Astrocyte (in vitro differentiated cells and primary cell): Measurements from ENCODE around the gene ATP2C1. TPM values are rescaled to one million over a fixed set of nuclear protein-coding genes. Genes with fewer than 3 reads are reported as not detected.
"Not testable (repeated sequence)": the region's sequence is repeated elsewhere in the genome, so short reads cannot be mapped to it uniquely, and the experiment has no call there.

Source experiments
- DNase-seq: peaks from one replicate; pipeline ENCODE4 v3.0.0-alpha.2; 2010; ENCODE audit warnings: low read depth
- FAIRE-seq: peaks from 2 replicates; lab custom pipeline; 2011; peaks lifted over from hg19 to GRCh38; lab: Jason Lieb, UNC
- H2AFZ ChIP-seq: 2 replicates; pipeline ENCODE4 v1.6.0; 2012; ENCODE audit warnings: low read depth, low read length, inconsistent platforms
- H3K27ac ChIP-seq: 2 replicates; pipeline ENCODE4 v1.5.1; 2011; ENCODE audit warnings: low read depth, low read length, inconsistent platforms
- H3K27me3 ChIP-seq: 2 replicates; pipeline ENCODE4 v1.6.0; 2011; ENCODE audit warnings: low read length, inconsistent platforms; ENCODE audit not compliant: insufficient read depth
- H3K36me3 ChIP-seq: 2 replicates; pipeline ENCODE4 v1.5.1; 2011; ENCODE audit warnings: low read length, inconsistent platforms; ENCODE audit not compliant: insufficient read depth
- H3K4me1 ChIP-seq: 2 replicates; pipeline ENCODE4 v1.5.1; 2011; ENCODE audit warnings: low read length, inconsistent platforms; ENCODE audit not compliant: insufficient read depth
- H3K4me2 ChIP-seq: 2 replicates; pipeline ENCODE4 v1.6.0; 2012; ENCODE audit warnings: low read length, inconsistent platforms
- H3K4me3 ChIP-seq: 2 replicates; pipeline ENCODE4 v1.5.1; 2011; ENCODE audit warnings: low read depth, mild to moderate bottlenecking, low read length, inconsistent platforms; ENCODE audit not compliant: insufficient read depth
- H3K79me2 ChIP-seq: 2 replicates; pipeline ENCODE4 v1.6.0; 2012; ENCODE audit warnings: mild to moderate bottlenecking, low read length, inconsistent platforms; ENCODE audit not compliant: insufficient read depth
- H3K9ac ChIP-seq: 2 replicates; pipeline ENCODE4 v1.6.0; 2012; ENCODE audit warnings: mild to moderate bottlenecking, low read length, inconsistent platforms
- H3K9me3 ChIP-seq: 2 replicates; pipeline ENCODE4 v1.5.1; 2012; ENCODE audit warnings: low read depth, mild to moderate bottlenecking, low read length, inconsistent platforms; ENCODE audit not compliant: insufficient read depth
- H4K20me1 ChIP-seq: 2 replicates; pipeline ENCODE4 v1.6.0; 2012; ENCODE audit warnings: low read length, inconsistent platforms; ENCODE audit not compliant: insufficient read depth
- H3K27ac Mint-ChIP-seq: one replicate; pipeline ENCODE4 v1.8.0; 2021; ENCODE audit warnings: mild to moderate bottlenecking, mixed read lengths; ENCODE audit not compliant: unreplicated experiment
- H3K27me3 Mint-ChIP-seq: one replicate; pipeline ENCODE4 v1.8.0; 2021; ENCODE audit warnings: low read depth, mixed read lengths; ENCODE audit not compliant: unreplicated experiment
- H3K36me3 Mint-ChIP-seq: one replicate; pipeline ENCODE4 v1.8.0; 2021; ENCODE audit warnings: low read depth, mixed read lengths; ENCODE audit not compliant: unreplicated experiment
- H3K4me1 Mint-ChIP-seq: one replicate; pipeline ENCODE4 v1.8.0; 2021; ENCODE audit warnings: low read depth, mixed read lengths; ENCODE audit not compliant: unreplicated experiment
- H3K4me3 Mint-ChIP-seq: one replicate; pipeline ENCODE4 v1.8.0; 2021; ENCODE audit warnings: mild to moderate bottlenecking, moderate library complexity, mixed read lengths; ENCODE audit not compliant: unreplicated experiment
- H3K9me3 Mint-ChIP-seq: one replicate; pipeline ENCODE4 v1.8.0; 2021; ENCODE audit warnings: mild to moderate bottlenecking, mixed read lengths; ENCODE audit not compliant: unreplicated experiment
- CTCF ChIP-seq: IDR thresholded peaks from 2 replicates; pipeline ENCODE4 v1.5.1; 2011; ENCODE audit warnings: low read depth, mild to moderate bottlenecking, inconsistent platforms, low read length, moderate library complexity; ENCODE audit not compliant: insufficient read depth
- EZH2 ChIP-seq: IDR thresholded peaks from 2 replicates; pipeline ENCODE4 v1.6.1; 2012; ENCODE audit warnings: mild to moderate bottlenecking, low read length, inconsistent platforms; ENCODE audit not compliant: insufficient read depth
- total RNA-seq: library from RNA; stranded (reverse); gene quantifications from 2 replicates; pipeline ENCODE4 v1.2.1, GENCODE V29; 2021

Gene ATP2C1
- total RNA-seq, 1 donor from 2014 or later: 132 TPM

- H3K4me2 ChIP-seq: no peak overlapping the region
- peaks cover 2% of the 10 kb centered on the region for H3K9me3 Mint-ChIP-seq
- DNase-seq (no peak), FAIRE-seq (no peak)
- H3K4me3 Mint-ChIP-seq: no peak overlapping the region
- no peaks in the 10 kb centered on the region for H3K79me2 ChIP-seq
- H2AFZ ChIP-seq: no peak overlapping the region
- H3K4me3 ChIP-seq: no peak overlapping the region
- no peaks in the 10 kb centered on the region for H3K36me3 ChIP-seq
- H3K9ac ChIP-seq: no peak overlapping the region
- TF ChIP-seq EZH2: no peak
- no peak for TF ChIP-seq CTCF
- H3K4me1 Mint-ChIP-seq: peaks cover 1% of the 10 kb centered on the region
- H4K20me1 ChIP-seq: no peaks in the 10 kb centered on the region
- no peak overlapping the region for H3K27ac ChIP-seq
- no peaks in the 10 kb centered on the region for H3K27me3 Mint-ChIP-seq
- H3K27ac Mint-ChIP-seq: no peak overlapping the region
- no peaks in the 10 kb centered on the region for H3K9me3 ChIP-seq
- H3K27me3 ChIP-seq: no peaks in the 10 kb centered on the region
- no peaks in the 10 kb centered on the region for H3K36me3 Mint-ChIP-seq
- H3K4me1 ChIP-seq: no peaks in the 10 kb centered on the region
Observed at GRCh38 chr3:130857336-130858026, 36.4 kb upstream of the ATP2C1 start.

GRCh38 chr3:130862130-130862529 is 31.8 kb upstream of the ATP2C1 start:
- not testable (repeated sequence) for DNase-seq, H3K9ac ChIP-seq, H3K4me1 Mint-ChIP-seq

GRCh38 chr3:130865489-130865888 is 28.4 kb upstream of the ATP2C1 start:
- Mint-ChIP-seq H3K9me3 (peaks cover 2% of the 10 kb centered on the region), H3K27ac (no peak overlapping the region), H3K27me3 (no peaks in the 10 kb centered on the region), H3K4me1 (no peaks in the 10 kb centered on the region), H3K36me3 (peaks cover 2% of the 10 kb centered on the region), H3K4me3 (no peak overlapping the region)
- no peak overlapping the region for H3K27ac ChIP-seq
- H3K4me3 ChIP-seq: no peak overlapping the region
- FAIRE-seq (no peak), DNase-seq (no peak)
- no peak overlapping the region for H3K9ac ChIP-seq
- H3K4me2 ChIP-seq: no peak overlapping the region
- no peaks in the 10 kb centered on the region for H3K79me2 ChIP-seq
- no peaks in the 10 kb centered on the region for H3K36me3 ChIP-seq
- H2AFZ ChIP-seq: no peak overlapping the region
- no peak for TF ChIP-seq EZH2
- TF ChIP-seq CTCF: no peak
- no peaks in the 10 kb centered on the region for H3K9me3 ChIP-seq
- no peaks in the 10 kb centered on the region for H3K4me1 ChIP-seq
- H3K27me3 ChIP-seq: no peaks in the 10 kb centered on the region
- H4K20me1 ChIP-seq: no peaks in the 10 kb centered on the region

More at GRCh38 chr3:130862130-130862529, 31.8 kb upstream of the ATP2C1 start:
- not testable (repeated sequence) for H3K27me3 Mint-ChIP-seq, H3K79me2 ChIP-seq, H3K9me3 Mint-ChIP-seq, H2AFZ ChIP-seq, H3K4me3 ChIP-seq, H3K36me3 ChIP-seq, FAIRE-seq, H3K27ac Mint-ChIP-seq, H3K36me3 Mint-ChIP-seq, H3K4me1 ChIP-seq, H4K20me1 ChIP-seq, H3K4me2 ChIP-seq, H3K4me3 Mint-ChIP-seq, H3K27me3 ChIP-seq, H3K27ac ChIP-seq, H3K9me3 ChIP-seq
